HG02642 (cell line): ENCODE results near the gene ASAP3.

Experiments
- ATAC-seq: cut with Tn5 transposase; IDR thresholded peaks from one replicate; pipeline ENCODE4 v1.9.1; 2021; ENCODE audit warnings: mild to moderate bottlenecking; ENCODE audit not compliant: unreplicated experiment, poor library complexity

ASAP3 gene

DNA sequence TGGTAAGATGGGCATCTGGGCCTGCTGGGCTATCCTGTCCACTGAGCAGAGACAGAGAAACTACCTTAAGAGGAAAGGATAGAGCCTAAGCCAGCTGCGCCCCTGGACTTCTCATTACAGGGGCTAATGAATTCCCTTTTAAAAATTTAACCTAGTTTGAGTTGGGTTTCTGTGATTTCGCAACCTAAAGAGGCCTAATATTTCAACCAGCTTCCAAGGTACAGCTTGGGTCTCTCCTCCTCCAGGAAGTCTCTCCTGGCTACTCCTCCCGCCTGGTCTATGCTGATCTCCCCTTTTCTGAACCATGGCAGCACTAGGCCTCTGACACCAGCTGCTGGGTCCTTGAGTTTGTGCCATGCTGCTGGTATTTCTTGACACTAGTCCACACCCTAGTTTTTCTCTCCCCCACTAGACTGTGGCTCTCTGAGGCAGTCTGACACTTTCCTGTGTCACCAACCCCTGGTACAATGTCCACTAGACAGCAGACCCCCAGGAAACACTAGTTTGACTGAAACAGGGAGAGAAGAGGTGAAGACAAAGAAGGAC lies 30.5 kb downstream of the ASAP3 start:
- ATAC-seq, result no peak

DNA sequence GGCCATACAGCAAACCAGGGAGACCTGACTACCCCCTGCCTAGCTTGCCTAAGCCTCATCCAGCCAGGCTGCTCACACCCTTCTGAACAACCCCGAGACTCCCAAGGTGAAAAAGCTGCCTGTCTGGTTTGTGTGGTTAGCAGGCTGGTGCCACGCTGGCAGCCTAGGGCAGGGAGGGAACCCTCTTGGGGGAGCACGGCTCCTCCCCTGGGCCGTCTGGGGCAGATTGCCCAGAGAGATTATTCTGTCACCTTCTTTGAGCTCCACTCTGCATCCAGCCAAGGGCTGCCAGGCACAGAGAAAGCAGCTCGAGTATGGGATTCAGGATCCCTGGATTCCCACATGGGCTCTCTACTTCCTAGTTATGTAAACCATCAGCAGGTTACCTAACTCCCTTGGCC lies 32.0 kb downstream of the ASAP3 start:
- no peak for ATAC-seq

DNA sequence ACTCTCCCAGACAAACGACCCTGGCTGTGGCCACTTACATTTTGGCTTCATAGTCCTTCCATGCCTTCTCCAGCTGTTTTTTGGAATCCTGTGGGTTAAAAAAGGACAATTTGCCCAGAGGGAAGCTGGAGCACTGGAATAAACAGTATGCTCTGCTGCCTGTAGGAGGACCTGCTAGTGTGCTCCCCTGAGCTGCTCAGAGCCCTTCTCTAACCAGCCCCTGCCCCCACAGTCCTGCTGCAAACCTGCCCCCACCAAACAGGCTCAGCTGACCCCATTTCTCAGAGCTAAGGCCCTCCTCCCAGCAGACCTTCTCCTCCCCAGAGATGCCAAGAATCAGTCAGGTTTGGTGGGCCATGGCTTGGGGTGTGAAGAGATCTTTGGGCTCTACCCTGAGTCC lies 32.5 kb downstream of the ASAP3 start:
- no peak for ATAC-seq

DNA sequence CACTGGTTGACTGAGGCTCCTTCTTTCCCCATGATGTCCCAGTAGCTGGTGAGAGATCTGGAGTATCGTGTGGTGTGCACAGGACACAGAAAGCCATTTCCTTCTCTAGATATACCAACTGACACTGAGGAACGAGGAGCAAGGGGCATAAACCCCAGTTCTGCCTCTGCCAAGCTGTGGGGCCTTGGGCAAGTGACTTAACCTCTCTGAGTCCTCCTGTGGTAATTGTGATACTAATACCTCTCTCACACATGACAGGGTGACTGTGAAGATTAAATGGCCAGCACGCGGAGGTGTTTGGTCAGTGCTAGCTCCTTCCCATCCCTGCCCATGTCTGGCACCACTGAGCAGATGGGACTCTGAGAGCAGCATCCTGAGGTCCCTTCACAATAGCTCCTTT lies 33.1 kb downstream of the ASAP3 start:
- no peak for ATAC-seq

DNA sequence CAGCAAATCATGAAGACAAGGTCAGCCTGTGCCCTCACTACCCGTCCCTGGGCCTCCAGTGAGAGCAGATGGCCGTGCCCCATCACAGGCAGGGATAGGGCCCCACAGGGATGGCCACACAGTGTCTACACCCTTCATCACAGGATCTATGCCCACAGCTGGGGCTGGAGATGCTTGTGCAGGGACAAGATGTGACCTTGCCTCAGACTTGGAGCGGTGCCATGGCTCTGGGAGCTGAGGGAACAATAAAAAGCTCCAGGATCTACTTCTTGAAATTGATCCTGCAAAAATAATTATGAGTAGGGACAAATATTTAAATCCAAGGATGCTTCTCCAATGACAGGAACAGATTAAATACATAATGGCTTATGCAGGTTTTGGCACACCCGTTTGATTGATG lies 34.0 kb downstream of the ASAP3 start:
- no peak for ATAC-seq

DNA sequence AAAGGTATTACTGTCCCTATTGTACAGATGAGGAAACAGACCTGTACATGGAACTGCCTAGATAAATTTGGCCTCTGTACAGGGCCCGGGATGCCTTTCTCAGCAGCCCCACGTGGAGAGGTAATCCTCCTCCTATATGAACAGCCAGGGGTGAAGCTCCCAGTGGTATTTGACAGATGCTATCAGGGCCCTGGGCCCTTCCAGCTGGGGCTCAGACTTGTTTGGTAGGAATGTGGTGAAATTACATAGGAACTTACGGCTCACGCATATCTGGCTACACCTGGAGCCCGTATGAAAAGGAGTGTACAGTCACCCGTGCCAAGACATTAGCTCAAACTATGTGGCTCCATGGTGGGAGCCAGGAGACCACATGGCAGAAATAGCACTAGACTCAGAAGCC lies 34.7 kb downstream of the ASAP3 start:
- no peak for ATAC-seq

DNA sequence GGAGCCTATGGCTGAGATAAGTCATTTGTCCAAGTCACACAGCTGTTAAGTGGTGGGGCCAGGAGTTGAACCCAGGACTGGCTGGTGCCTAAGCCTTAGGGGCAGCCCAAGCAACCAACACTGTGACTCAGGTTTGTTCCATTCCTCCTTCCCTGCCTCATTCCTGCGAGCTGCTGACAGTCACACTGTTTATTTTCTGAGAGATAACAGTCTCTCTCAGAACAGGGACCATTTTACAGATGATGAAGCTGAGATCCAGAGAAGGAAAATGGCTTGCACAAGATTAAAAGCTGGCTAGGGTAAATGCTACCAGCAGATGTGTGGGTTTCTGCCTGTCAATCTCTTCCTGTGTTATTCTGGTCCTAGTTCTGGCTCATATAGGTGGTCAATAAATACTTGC lies 35.1 kb downstream of the ASAP3 start:
- no peak for ATAC-seq

DNA sequence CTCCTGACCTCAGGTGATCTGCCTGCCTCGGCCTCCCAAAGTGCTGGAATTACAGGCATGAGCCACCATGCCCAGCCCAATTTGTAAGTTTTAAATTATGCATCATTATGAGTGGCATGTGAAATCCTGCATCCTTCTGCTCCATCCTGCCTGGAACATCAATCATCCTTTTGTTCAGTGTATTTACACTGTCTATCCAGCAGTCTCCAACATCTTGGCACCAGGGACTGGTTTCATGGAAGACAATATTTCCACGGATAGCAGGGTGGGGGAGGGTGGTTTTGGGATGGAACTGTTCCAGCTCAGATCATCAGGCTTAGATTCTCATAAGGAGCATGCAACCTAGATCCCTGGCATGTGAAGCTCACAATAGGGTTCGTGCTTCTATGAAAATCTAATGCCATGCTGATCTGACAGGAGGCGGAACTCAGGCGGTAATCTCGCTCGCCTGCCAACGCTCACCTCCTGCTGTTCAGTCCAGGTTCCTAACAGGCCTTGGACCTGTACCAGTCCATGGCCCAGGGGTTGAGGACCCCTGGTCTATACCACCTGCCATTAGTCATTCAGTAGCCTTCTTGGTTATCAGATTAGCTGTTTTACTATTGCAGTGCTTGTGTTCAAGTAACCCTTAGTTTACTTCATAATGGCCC lies 37.2 kb downstream of the ASAP3 start:
- no peak for ATAC-seq

DNA sequence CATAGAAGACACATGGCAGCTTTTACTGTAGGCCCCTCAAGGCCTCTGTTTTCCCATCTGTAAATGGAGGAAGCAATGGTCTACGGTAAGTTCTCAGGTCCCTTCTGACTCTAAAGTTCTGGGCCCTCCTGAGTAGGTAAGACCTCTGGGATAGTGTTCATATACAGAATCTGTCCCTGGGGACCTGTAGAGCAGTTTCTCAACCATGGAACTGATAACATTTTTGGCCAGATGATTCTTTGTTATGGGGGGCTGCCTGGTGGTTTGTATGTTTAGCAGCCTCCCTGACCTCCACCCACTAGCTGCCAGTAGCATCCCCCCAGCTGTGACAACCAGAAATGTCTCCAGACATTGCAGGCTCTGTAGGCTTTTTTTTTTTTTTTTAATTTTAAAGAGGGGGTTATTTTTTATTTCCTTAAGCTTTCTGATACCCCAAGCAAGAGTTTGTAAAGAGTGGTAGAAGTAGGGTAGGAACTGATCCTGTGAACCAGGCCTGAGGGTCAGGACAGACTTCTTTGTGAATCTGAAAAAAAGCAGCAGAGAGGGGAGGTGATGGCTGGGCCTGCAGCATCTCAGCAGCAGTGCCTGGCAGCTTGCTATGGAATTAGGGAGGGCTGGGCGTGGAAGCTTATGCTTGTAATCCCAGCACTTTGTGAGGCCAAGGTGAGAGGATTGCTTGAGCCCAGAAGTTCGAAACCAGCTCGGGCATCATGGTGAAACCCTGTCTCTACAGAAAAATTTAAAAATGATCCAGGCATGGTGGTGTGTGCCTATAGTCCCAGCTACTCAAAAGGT lies 39.2 kb downstream of the ASAP3 start:
- ATAC-seq, result no peak

DNA sequence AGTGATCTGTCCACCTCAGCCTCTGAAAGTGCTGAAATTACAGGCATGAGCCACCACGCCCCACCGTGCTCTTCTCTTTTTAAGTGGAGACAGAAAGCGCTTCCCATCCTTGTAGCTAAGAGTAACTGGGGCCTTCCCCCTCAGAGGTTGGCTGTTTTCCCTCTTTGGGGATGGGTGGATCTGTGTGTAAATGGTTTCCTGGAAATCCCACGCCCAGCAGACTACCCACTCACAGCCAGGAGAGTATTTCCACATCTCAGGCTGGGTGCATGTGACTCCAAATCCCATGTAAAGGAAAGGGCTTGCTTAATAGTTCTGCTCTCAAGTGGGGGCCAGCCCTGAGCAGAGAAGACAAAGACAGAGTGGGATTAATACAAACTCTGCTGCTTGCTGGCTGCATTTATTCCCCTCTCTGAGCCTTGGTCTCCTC lies 39.9 kb downstream of the ASAP3 start:
- ATAC-seq, result no peak

DNA sequence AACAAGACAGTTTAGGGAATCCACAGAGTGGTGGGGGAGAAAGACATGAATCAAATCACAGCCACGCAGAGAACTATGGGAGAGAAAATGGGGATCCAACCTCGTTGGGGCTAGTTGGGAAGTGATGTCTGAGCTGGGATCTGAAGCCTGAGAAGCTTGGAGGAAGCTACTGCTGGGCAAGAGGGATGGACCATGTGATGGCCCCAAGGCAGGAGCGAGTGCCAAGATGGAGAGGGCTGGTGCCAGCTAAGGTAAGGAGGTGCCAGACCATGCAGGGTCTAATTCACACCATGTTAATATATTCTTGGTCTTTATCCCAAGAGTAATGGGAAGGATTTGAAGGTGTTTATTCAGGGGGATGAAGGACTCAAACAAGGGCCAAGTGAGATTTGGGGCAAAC lies 41.2 kb downstream of the ASAP3 start:
- no peak for ATAC-seq

DNA sequence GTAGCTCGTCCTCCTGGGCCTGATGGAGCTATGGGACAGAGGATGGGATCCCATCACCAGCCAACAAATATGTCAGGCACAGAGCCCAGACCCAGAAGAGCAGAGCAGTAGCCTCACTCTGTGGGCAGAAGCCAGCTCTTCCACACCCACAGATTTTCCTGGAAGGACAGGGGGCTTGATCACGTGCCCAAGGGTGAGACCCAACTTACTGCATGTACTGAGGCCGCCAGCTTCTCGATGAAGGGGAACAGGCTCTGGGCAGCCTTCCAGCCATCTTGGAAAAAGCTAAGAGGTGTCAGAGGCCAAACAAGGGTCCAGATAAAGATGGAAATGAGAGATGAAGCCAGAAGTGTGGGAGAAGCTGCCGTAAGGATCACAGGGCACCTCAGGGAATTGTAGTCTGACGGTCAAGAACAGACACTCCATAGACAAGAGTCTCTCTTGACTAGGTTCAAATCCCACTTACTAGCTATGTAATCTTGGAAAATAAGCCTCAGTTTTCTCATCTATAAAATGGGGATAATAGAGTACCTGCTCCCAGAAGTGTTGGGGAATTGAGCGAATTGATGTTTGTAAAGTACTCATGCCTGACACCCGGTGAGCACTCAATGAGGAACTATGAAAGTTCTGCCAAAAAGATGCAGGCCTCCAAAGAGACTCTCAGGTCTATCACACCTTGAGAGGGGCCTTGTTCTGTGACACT lies 42.4 kb downstream of the ASAP3 start:
- ATAC-seq, result no peak

DNA sequence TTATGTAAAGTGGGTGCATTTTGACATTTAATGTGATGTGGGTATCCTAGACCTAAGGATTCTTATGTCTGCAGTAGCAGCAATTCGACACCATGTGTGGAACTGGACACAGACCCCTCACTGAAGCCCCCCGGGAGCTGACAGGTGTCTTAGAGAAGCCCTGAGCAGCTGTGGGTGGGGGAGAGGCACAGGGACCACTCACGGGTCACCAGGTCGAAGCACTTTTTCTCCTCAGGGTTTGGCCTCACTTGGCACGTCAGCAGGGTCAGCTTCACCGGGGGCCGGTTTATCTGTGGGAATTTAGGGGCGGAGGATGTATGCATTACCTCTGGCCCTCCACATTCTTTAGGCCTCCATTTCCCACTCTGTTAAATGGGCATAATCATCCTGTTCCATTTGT lies 45.4 kb downstream of the ASAP3 start:
- ATAC-seq, result no peak

DNA sequence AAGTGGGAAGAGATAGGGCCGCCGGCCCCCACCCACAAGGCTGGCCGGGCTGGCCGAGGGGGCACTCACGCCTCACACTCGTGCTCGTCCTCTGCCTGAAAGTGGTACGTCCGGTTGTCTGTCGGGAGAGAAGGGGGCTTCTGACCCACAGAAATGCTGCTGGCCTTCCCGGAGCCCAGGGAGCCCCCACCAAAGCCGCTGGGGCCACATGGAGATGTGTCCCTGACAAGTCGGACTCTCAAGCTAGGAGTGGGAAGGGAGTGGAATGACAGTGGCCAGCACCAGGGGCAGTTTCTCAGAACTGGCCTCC lies 46.7 kb downstream of the ASAP3 start:
- ATAC-seq, result no peak

DNA sequence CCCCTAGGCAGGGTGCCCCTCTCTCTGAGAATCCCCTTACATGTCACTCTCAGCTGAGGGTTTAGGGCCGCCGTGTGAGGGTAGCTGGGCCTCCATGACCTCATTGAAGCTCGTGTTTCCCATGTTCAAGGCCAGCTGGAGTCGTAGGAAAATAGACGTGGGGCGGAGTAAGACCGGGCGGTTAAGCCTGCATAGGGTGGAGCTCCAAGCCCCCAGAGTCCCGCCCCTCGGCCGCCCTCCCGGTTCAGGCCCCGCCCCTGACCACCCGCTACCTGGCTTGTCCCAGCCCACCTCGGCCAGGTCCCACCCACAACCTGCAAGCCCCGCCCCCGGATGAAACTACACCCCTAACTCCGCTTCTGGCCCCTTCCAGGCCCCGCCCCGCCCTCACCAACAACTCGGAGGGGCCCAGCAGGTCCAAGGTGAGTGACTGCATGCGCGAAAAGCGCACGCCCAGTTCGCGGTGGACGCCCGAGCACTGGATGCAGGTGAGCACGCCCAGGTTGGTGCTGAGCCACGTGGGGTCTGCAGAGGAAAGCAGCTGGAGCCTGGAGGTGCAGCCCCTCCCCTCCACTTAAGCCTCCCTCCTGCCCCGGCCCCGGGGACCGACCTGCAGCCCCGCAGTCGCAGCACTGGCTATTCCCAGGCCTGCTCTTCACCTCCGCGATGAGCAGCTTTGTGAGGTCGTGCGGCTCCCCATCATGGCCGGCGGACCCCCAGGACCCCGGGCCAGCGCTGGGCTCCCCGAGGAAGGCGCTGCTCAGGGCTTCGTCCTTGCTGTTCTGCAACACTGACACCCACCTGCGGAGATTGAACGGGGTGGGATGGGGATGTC lies 47.2 kb downstream of the ASAP3 start:
- no peak for ATAC-seq

DNA sequence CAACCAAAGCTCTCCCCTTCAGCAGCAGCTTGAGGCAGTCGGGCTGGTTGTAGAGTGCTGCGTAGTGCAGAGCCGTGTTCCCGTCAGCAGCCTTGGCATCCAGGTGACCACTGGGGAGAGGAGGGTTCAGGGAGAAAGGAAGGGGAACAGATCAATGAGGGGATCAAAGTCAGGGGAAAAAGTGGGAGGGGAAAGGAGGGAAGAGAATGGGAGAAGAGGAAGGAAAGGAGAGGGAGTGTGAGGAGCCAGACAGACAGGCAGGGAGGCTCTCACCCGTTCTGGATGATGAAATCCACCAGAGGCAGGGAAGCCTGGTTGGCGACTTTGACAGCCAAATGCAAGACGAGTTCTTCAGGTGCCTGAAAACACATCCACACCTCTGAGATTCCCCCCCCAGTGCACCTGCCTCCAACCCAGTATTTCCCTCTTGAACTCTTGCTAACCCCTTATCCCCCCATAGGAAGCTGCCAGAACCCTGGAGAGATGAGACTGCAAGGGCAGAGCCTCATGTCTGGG lies 49.7 kb downstream of the ASAP3 start:
- ATAC-seq, result no peak

DNA sequence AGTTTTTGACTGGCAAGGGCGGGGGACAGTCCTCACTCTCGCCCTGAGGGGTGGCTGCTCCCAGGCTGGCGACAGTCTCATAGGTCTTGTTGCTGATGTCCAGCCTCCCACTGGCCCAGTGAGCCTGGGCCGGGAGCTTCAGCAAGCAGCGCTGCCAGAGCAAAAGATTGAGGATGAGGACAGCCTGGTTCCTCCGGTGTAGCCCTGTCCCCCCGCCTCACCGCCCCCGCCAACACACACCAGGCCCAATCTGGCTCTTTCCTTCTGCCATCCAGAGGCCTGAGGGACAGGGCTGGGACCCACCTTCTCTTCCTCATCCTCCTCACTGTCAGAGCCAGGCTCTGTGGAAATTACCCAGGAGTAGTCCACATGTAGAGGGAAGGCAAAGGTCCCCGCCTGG lies 50.9 kb downstream of the ASAP3 start:
- ATAC-seq, result no peak

DNA sequence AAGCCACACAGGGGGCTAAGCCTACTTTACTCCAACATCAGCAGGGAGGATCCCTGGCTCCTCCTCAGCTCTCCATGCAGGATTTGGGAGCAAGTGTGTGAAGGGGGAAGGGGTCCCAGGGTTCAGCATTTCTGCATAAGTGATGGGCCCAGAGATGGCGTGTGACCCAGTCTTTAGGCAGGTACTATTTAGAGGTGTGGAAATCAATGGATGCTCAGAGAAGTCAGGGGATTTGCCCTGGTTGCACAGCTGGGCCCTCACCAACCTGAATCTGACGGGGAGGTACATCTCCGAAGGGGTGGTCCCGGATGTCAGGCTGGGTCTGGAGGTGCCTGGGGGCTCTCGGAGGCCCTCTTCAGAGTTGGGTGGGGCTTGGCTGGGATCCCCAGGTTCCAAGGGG lies 52.5 kb downstream of the ASAP3 start:
- no peak for ATAC-seq

DNA sequence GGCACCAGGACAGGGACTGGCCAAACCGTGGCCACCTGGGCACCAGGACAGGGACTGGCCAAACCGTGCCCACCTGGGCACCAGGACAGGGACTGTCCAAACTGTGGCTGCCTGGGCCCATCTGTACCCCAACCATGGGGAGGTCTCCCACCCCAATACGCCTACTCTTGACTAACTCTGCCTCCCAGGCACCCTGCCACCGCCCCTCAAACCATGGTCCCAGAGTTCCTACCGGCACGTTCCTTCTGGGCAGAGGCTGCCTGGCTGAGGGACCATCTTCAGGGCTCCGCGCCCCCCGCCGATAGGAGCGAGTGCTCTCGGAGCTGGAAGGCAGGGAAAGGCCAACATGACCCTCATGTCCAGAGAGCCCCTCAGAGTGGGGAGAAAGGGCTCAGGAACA lies 53.2 kb downstream of the ASAP3 start:
- no peak for ATAC-seq

DNA sequence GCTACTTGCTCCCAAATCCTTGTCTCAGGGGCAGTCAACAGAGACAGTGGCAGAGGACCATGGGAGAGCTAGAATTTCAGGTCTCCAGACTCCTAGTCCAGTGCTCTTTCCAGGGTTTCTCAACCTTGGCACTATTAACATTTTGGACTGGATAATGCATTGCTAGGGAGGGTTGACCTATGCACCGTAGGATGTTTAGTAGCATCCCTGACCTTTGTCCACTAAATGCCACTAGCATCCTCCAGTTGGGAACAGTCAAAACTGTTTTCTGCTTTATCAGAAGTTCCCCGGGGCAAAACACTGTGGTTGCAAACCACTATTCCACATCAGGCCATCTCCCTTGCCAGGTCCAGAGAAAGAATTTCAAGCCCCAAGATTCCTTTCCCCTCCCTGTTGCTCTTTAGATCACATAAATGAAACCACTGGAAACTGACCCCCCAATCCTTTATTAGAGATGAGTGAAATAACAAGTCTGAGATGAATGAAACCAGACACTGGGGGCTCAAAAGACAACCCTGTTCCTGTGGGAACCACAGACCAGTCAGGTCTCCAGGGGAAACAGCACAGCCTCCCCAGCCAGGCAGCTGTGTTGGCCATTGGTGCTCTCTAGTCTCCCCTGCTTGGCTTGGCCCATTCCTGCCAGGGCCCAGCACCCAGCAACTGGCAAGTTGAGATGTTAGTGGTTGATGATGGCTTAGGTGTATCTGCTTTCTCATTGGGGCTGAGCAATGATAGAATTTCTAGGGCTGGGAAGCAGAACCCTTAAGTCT lies 55.7 kb downstream of the ASAP3 start:
- ATAC-seq, result no peak
